ENCODE results near the gene DUS1L.
"Not testable (repeated sequence)": the region's sequence is repeated elsewhere in the genome, so short reads cannot be mapped to it uniquely, and the experiment has no call there.

The DUS1L gene

GRCh38 chr17:82038796-82039409, 26.7 kb downstream of the DUS1L start:
- H3K9ac ChIP-seq (ENCODE audit: low read length); H3K27me3 ChIP-seq (replicated peaks; ENCODE audit: control insufficient read depth, insufficient read depth, low read length); H3K36me3 ChIP-seq (ENCODE audit: control insufficient read depth, insufficient read depth, low read length, severe bottlenecking); H3K4me3 ChIP-seq (ENCODE audit: low read length); H3K9me3 ChIP-seq (ENCODE audit: control insufficient read depth, low read length); H3K4me1 ChIP-seq (ENCODE audit: control insufficient read depth, insufficient read depth, low read length); DNase-seq (ENCODE audit: low read depth): not testable (repeated sequence)

GRCh38 chr17:82037889-82038195, 27.8 kb downstream of the DUS1L start:
- H3K9me3 ChIP-seq (ENCODE audit: control insufficient read depth, low read length), result no peaks in the 10 kb centered on the region
- no peaks in the 10 kb centered on the region for H3K27me3 ChIP-seq (replicated peaks; ENCODE audit: control insufficient read depth, insufficient read depth, low read length)
- H3K4me1 ChIP-seq (ENCODE audit: control insufficient read depth, insufficient read depth, low read length), result peaks cover 8% of the 10 kb centered on the region
- DNase-seq (ENCODE audit: low read depth), result no peak
- H3K4me3 ChIP-seq (ENCODE audit: low read length), result peak overlapping the region; percentile 90
- peak overlapping the region; percentile 9 for H3K9ac ChIP-seq (ENCODE audit: low read length)
- no peaks in the 10 kb centered on the region for H3K36me3 ChIP-seq (ENCODE audit: control insufficient read depth, insufficient read depth, low read length, severe bottlenecking)

DNA sequence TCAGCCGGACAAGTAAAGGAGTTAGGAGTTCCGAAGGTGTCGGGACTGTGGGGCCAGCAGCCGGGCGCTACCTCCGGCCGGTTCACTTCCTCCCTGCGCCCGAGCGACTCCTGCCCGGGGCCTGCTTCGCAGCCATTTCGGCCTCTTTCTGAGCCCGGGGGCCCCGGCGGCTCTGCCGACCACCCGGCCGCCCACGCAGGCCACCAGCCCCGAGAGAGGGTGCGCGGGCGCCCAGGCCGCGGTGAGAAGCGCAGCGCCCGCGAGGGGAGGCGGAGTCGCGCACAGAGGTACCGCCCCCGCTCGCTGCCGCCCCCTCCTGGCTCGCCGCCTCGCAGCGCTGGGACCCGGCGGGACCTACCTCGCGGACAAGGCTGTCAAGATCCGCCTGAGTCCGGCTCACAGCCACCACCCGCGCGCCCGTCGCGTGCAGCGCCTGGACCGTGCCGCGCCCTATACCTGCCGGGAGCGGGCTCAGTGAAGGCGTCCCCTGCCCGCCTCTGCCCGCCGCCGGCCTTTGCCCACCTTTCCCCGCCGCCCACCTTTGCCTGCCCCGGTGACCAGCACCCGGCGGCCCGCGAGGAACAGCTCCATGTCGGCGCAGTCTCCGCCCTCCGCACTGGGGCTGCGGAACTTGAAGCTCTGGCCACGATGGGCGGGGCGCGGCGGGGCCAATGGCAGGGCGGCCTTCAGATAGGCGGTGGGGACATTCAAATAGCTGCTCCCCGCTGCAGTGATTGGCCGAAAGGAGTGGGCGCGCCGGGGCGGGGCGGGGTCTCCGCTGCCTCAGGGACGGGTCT, 28.3 kb downstream of the DUS1L start, which contains the start of gene DCXR:
Gene DCXR (minus strand): TSS at position 606 of the 797 bp plus-strand sequence. CDS start 15 bp downstream, at position 591.
- peak; percentile 98 for DNase-seq (ENCODE audit: low read depth)
- Histone ChIP-seq H3K4me3 (ENCODE audit: low read length) (peak within 1 kb of the TSS; percentile 90), H3K4me1 (ENCODE audit: control insufficient read depth, insufficient read depth, low read length) (peaks cover 8% of the 10 kb centered on the region), H3K9me3 (ENCODE audit: control insufficient read depth, low read length) (no peaks in the 10 kb centered on the region), H3K9ac (ENCODE audit: low read length) (peak within 1 kb of the TSS; percentile 91), H3K27me3 (replicated peaks; ENCODE audit: control insufficient read depth, insufficient read depth, low read length) (no peaks in the 10 kb centered on the region), H3K36me3 (ENCODE audit: control insufficient read depth, insufficient read depth, low read length, severe bottlenecking) (no peaks in the 10 kb centered on the region)

- H3K4me1 ChIP-seq (ENCODE audit: control insufficient read depth, insufficient read depth, low read length), result peaks cover 8% of the 10 kb centered on the region
- H3K36me3 ChIP-seq (ENCODE audit: control insufficient read depth, insufficient read depth, low read length, severe bottlenecking), result no peaks in the 10 kb centered on the region
Observed at GRCh38 chr17:82036634-82037091, 28.9 kb downstream of the DUS1L start.

GRCh38 chr17:82035956-82036633, 29.5 kb downstream of the DUS1L start:
- DNase-seq (ENCODE audit: low read depth), result no peak
- H3K9me3 ChIP-seq (ENCODE audit: control insufficient read depth, low read length), result no peaks in the 10 kb centered on the region
- peak overlapping the region; percentile 90 for H3K4me3 ChIP-seq (ENCODE audit: low read length)
- H3K36me3 ChIP-seq (ENCODE audit: control insufficient read depth, insufficient read depth, low read length, severe bottlenecking), result no peaks in the 10 kb centered on the region
- H3K4me1 ChIP-seq (ENCODE audit: control insufficient read depth, insufficient read depth, low read length), result peaks cover 8% of the 10 kb centered on the region
- H3K9ac ChIP-seq (ENCODE audit: low read length), result peak overlapping the region; percentile 91
- no peaks in the 10 kb centered on the region for H3K27me3 ChIP-seq (replicated peaks; ENCODE audit: control insufficient read depth, insufficient read depth, low read length)

More at GRCh38 chr17:82036634-82037091, 28.9 kb downstream of the DUS1L start:
- no peaks in the 10 kb centered on the region for H3K27me3 ChIP-seq (replicated peaks; ENCODE audit: control insufficient read depth, insufficient read depth, low read length)
- H3K9ac ChIP-seq (ENCODE audit: low read length), result peak overlapping the region; percentile 91
- H3K9me3 ChIP-seq (ENCODE audit: control insufficient read depth, low read length), result no peaks in the 10 kb centered on the region
- peak overlapping the region; percentile 90 for H3K4me3 ChIP-seq (ENCODE audit: low read length)
- DNase-seq (ENCODE audit: low read depth), result no peak

DNA sequence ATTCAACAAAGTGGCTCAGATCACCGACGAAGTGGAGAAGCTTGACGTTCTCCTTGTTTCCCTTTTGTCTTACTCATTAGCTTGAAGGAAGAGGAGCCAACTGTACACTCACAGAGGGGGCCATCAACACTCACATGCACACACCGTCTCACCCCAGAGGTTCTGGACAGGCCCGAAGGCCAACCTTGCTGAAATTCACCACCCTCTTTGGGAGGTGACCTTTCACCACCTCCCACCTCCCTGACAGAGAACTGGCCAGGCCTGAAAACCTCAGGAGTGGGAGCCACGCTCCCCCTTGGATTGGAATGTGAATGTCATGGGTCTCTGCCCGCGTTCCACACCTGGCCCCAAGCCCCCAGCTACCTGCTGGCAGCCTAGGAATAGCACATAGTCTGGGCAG, 30.1 kb downstream of the DUS1L start:
- H3K9ac ChIP-seq (ENCODE audit: low read length), result no peak overlapping the region
- H3K4me3 ChIP-seq (ENCODE audit: low read length), result no peak overlapping the region
- H3K9me3 ChIP-seq (ENCODE audit: control insufficient read depth, low read length), result no peaks in the 10 kb centered on the region
- H3K27me3 ChIP-seq (replicated peaks; ENCODE audit: control insufficient read depth, insufficient read depth, low read length), result no peaks in the 10 kb centered on the region
- H3K36me3 ChIP-seq (ENCODE audit: control insufficient read depth, insufficient read depth, low read length, severe bottlenecking), result no peaks in the 10 kb centered on the region
- no peak for DNase-seq (ENCODE audit: low read depth)
- H3K4me1 ChIP-seq (ENCODE audit: control insufficient read depth, insufficient read depth, low read length), result peaks cover 8% of the 10 kb centered on the region

- Histone ChIP-seq H3K9me3 (ENCODE audit: control insufficient read depth, low read length) (no peaks in the 10 kb centered on the region), H3K9ac (ENCODE audit: low read length) (no peak overlapping the region)
- DNase-seq (ENCODE audit: low read depth), result no peak
Observed at GRCh38 chr17:82034371-82035011, 31.1 kb downstream of the DUS1L start.

GRCh38 chr17:82033359-82034085, 32.1 kb downstream of the DUS1L start:
- no peaks in the 10 kb centered on the region for H3K36me3 ChIP-seq (ENCODE audit: control insufficient read depth, insufficient read depth, low read length, severe bottlenecking)
- no peak for DNase-seq (ENCODE audit: low read depth)
- peaks cover 15% of the 10 kb centered on the region for H3K4me1 ChIP-seq (ENCODE audit: control insufficient read depth, insufficient read depth, low read length)
- no peak overlapping the region for H3K9ac ChIP-seq (ENCODE audit: low read length)
- H3K9me3 ChIP-seq (ENCODE audit: control insufficient read depth, low read length), result no peaks in the 10 kb centered on the region
- no peaks in the 10 kb centered on the region for H3K27me3 ChIP-seq (replicated peaks; ENCODE audit: control insufficient read depth, insufficient read depth, low read length)
- H3K4me3 ChIP-seq (ENCODE audit: low read length), result no peak overlapping the region

More at GRCh38 chr17:82034371-82035011, 31.1 kb downstream of the DUS1L start:
- no peak overlapping the region for H3K4me3 ChIP-seq (ENCODE audit: low read length)
- H3K27me3 ChIP-seq (replicated peaks; ENCODE audit: control insufficient read depth, insufficient read depth, low read length), result no peaks in the 10 kb centered on the region
- no peaks in the 10 kb centered on the region for H3K36me3 ChIP-seq (ENCODE audit: control insufficient read depth, insufficient read depth, low read length, severe bottlenecking)
- peaks cover 15% of the 10 kb centered on the region for H3K4me1 ChIP-seq (ENCODE audit: control insufficient read depth, insufficient read depth, low read length)

- no peaks in the 10 kb centered on the region for H3K27me3 ChIP-seq (replicated peaks; ENCODE audit: control insufficient read depth, insufficient read depth, low read length)
- peak overlapping the region; percentile 78 for H3K9ac ChIP-seq (ENCODE audit: low read length)
- no peaks in the 10 kb centered on the region for H3K36me3 ChIP-seq (ENCODE audit: control insufficient read depth, insufficient read depth, low read length, severe bottlenecking)
- no peaks in the 10 kb centered on the region for H3K9me3 ChIP-seq (ENCODE audit: control insufficient read depth, low read length)
- peaks cover 15% of the 10 kb centered on the region for H3K4me1 ChIP-seq (ENCODE audit: control insufficient read depth, insufficient read depth, low read length)
- no peak for DNase-seq (ENCODE audit: low read depth)
- peak overlapping the region; percentile 71 for H3K4me3 ChIP-seq (ENCODE audit: low read length)
Observed at GRCh38 chr17:82031885-82032627, 33.5 kb downstream of the DUS1L start.

DNA sequence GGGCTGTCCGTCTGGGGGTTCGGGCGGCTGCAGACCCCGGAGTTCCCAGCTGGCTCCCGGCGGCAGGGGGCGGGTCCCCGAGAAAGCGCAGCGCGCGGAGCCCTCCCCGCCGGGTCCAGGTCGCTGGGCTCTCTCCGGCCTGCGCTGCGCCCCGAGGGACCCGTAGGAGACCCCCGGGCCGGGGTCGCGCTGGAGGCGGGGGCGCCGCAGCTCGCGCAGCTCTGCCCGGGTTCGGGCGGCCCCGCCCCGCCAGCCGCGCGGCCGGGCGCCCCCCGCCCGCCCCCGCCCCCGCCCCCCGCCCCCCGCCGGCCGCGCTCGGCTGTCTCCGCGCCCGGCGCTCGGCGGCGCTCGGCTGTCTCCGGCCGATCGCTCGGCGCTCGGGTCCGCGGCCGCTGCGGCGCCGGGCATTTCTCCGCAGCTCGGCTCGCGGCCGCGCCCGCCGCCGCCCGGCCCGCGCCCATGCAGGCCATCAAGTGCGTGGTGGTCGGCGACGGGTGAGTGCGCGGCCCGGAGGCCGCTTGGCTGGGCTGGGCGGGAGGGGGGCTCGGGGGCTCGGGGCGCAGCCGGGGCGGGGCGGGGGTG, 34.2 kb downstream of the DUS1L start, which contains the start of gene RAC3:
Gene RAC3 (plus strand): TSS at position 376 of the 582 bp plus-strand sequence. CDS start 84 bp downstream, at position 460.
- DNase-seq (ENCODE audit: low read depth), result peak; percentile 75
- H3K36me3 ChIP-seq (ENCODE audit: control insufficient read depth, insufficient read depth, low read length, severe bottlenecking), result no peaks in the 10 kb centered on the region
- H3K27me3 ChIP-seq (replicated peaks; ENCODE audit: control insufficient read depth, insufficient read depth, low read length), result no peaks in the 10 kb centered on the region
- H3K4me1 ChIP-seq (ENCODE audit: control insufficient read depth, insufficient read depth, low read length), result peaks cover 12% of the 10 kb centered on the region
- H3K9ac ChIP-seq (ENCODE audit: low read length), result peak within 1 kb of the TSS; percentile 78
- no peaks in the 10 kb centered on the region for H3K9me3 ChIP-seq (ENCODE audit: control insufficient read depth, low read length)
- H3K4me3 ChIP-seq (ENCODE audit: low read length), result peak within 1 kb of the TSS; percentile 75

All from adipocyte (in vitro differentiated cells).